Measurements from ENCODE around the gene EVI5. TPM values are rescaled to one million over a fixed set of nuclear protein-coding genes. Genes with fewer than 3 reads are reported as not detected.

Gene EVI5
- polyA plus RNA-seq, 3 donors: 7.6 to 19.4 (median 14.3) TPM

- H3K4me3 Mint-ChIP-seq: no peak overlapping the region
- Histone ChIP-seq H3K4me2 (replicated peaks; ENCODE audit: extremely low read depth, low read length, poor library complexity, severe bottlenecking) (no peak overlapping the region), H3K27me3 (ENCODE audit: control insufficient read depth in 2 of 2, insufficient read depth in 2 of 2, low read length in 2 of 2) (no peaks in the 10 kb centered on the region), H3K9ac (ENCODE audit: insufficient read depth, low read length, poor library complexity, severe bottlenecking) (no peak overlapping the region), H3K4me1 (ENCODE audit: control insufficient read depth in 1 of 2, insufficient read depth in 2 of 2, low read length in 2 of 2) (no peaks in the 10 kb centered on the region), H3K79me2 (ENCODE audit: insufficient read depth, low read length) (no peaks in the 10 kb centered on the region), H3K36me3 (replicated peaks in 1 of 2; ENCODE audit: control insufficient read depth in 1 of 2, insufficient read depth in 2 of 2, low read length in 2 of 2) (no peaks in the 10 kb centered on the region), H4K20me1 (ENCODE audit: insufficient read depth, low read length) (no peaks in the 10 kb centered on the region), H3K27ac (ENCODE audit: low read depth in 1 of 2, low read length in 2 of 2) (no peak overlapping the region), H3K4me3 (replicated peaks in 1 of 3; ENCODE audit: low read depth in 2 of 3, low read length in 3 of 3) (no peak overlapping the region), H3K9me3 (replicated peaks in 1 of 2; ENCODE audit: control insufficient read depth in 1 of 2, insufficient read depth in 1 of 2, low read length in 2 of 2) (no peaks in the 10 kb centered on the region), H2AFZ (ENCODE audit: insufficient read depth, low read depth, low read length, poor library complexity, severe bottlenecking) (peak overlapping the region; percentile 10)
- H3K36me3 Mint-ChIP-seq: no peaks in the 10 kb centered on the region
- 83% methylated on average over 2 of the region's 3 CpGs for WGBS (ENCODE audit: insufficient coverage)
- peaks cover 11% of the 10 kb centered on the region for H3K4me1 Mint-ChIP-seq
- TF ChIP-seq CTCF (IDR thresholded peaks at IDR 0.05): peak; percentile 82
- peaks cover 0 to 4% (median 0%) of the 10 kb centered on the region in 7 donors for H3K9me3 Mint-ChIP-seq
- intact Hi-C loops (cut with micrococcal nuclease): loop anchor here in 1 of 2 donors (5.0 kb wide), 1 partner anchor 71 kb away; no protein-coding TSS in a partner anchor
- peaks cover 0 to 9% (median 5%) of the 10 kb centered on the region in 3 donors for H3K27me3 Mint-ChIP-seq (ENCODE audit: low read depth in 3 of 3)
- H3K27ac Mint-ChIP-seq: peak overlapping the region in 1 of 7 donors; percentile 24
- peak; percentile 32 to 57 (median 46) for DNase-seq
These were observed 33.3 kb upstream of the EVI5 start for GRCh38 chr1:92817986-92818764.

- no peak overlapping the region for H3K4me3 Mint-ChIP-seq
These were observed 32.3 kb upstream of the EVI5 start for GRCh38 chr1:92817137-92817697.

More at GRCh38 chr1:92817137-92817697, 32.3 kb upstream of the EVI5 start:
- Mint-ChIP-seq H3K4me1 (peaks cover 11% of the 10 kb centered on the region), H3K27me3 (ENCODE audit: low read depth in 3 of 3) (peaks cover 0 to 9% (median 5%) of the 10 kb centered on the region in 3 donors), H3K27ac (no peak overlapping the region), H3K9me3 (peaks cover 0 to 3% (median 0%) of the 10 kb centered on the region in 7 donors), H3K36me3 (no peaks in the 10 kb centered on the region)
- H3K4me2 ChIP-seq (replicated peaks; ENCODE audit: extremely low read depth, low read length, poor library complexity, severe bottlenecking): no peak overlapping the region
- no peak for DNase-seq
- no peaks in the 10 kb centered on the region for H3K79me2 ChIP-seq (ENCODE audit: insufficient read depth, low read length)
- H4K20me1 ChIP-seq (ENCODE audit: insufficient read depth, low read length): no peaks in the 10 kb centered on the region
- H3K27me3 ChIP-seq (ENCODE audit: control insufficient read depth in 2 of 2, insufficient read depth in 2 of 2, low read length in 2 of 2): no peaks in the 10 kb centered on the region
- H3K4me1 ChIP-seq (ENCODE audit: control insufficient read depth in 1 of 2, insufficient read depth in 2 of 2, low read length in 2 of 2): no peaks in the 10 kb centered on the region
- WGBS (ENCODE audit: insufficient coverage): no CpG with 5 or more reads among the region's 1 CpG
- no peak for TF ChIP-seq CTCF (IDR thresholded peaks at IDR 0.05)
- intact Hi-C loops (cut with micrococcal nuclease): loop anchor here in 1 of 2 donors (5.0 kb wide), 1 partner anchor 70 kb away; no protein-coding TSS in a partner anchor
- no peak overlapping the region for H3K27ac ChIP-seq (ENCODE audit: low read depth in 1 of 2, low read length in 2 of 2)
- H3K4me3 ChIP-seq (replicated peaks in 1 of 3; ENCODE audit: low read depth in 2 of 3, low read length in 3 of 3): no peak overlapping the region
- H3K36me3 ChIP-seq (replicated peaks in 1 of 2; ENCODE audit: control insufficient read depth in 1 of 2, insufficient read depth in 2 of 2, low read length in 2 of 2): no peaks in the 10 kb centered on the region
- H3K9me3 ChIP-seq (replicated peaks in 1 of 2; ENCODE audit: control insufficient read depth in 1 of 2, insufficient read depth in 1 of 2, low read length in 2 of 2): no peaks in the 10 kb centered on the region
- no peak overlapping the region for H3K9ac ChIP-seq (ENCODE audit: insufficient read depth, low read length, poor library complexity, severe bottlenecking)
- peak overlapping the region; percentile 7 for H2AFZ ChIP-seq (ENCODE audit: insufficient read depth, low read depth, low read length, poor library complexity, severe bottlenecking)
